Measurements from ENCODE around the gene SCOC.

SCOC gene

DNA sequence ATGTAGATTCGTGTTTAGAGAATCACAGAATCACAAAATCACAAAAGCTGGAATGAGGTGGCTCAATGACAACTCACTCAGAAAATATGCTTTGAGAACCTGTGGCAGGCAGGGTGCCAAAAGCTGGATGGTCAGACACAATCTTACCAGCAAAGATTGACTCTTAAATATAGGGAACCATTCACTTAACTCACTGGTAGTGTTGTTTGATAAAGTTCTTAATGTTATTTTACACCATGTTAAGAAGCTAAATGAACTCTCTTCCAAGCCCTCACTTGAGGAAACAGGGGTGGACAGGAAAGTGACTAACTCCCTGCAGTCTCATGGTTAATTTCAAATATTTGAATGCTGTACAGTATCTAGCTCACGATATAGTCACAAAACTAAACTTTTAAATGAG is 5.7 kb upstream of the SCOC start:
- Histone ChIP-seq H3K9me3 (ENCODE audit: control insufficient read depth, low read length) (no peaks in the 10 kb centered on the region), H3K79me2 (no peaks in the 10 kb centered on the region), H3K27me3 (ENCODE audit: control insufficient read depth, insufficient read depth, low read length) (no peaks in the 10 kb centered on the region), H3K9ac (no peak overlapping the region), H2AFZ (no peak overlapping the region), H3K36me3 (ENCODE audit: control insufficient read depth, insufficient read depth, low read length) (no peaks in the 10 kb centered on the region), H3K4me1 (no peaks in the 10 kb centered on the region), H3K4me3 (ENCODE audit: low read depth, low read length) (no peak overlapping the region), H3K4me2 (ENCODE audit: low read length) (no peak overlapping the region), H3K27ac (no peak overlapping the region)
- TF ChIP-seq, protein P1, sequence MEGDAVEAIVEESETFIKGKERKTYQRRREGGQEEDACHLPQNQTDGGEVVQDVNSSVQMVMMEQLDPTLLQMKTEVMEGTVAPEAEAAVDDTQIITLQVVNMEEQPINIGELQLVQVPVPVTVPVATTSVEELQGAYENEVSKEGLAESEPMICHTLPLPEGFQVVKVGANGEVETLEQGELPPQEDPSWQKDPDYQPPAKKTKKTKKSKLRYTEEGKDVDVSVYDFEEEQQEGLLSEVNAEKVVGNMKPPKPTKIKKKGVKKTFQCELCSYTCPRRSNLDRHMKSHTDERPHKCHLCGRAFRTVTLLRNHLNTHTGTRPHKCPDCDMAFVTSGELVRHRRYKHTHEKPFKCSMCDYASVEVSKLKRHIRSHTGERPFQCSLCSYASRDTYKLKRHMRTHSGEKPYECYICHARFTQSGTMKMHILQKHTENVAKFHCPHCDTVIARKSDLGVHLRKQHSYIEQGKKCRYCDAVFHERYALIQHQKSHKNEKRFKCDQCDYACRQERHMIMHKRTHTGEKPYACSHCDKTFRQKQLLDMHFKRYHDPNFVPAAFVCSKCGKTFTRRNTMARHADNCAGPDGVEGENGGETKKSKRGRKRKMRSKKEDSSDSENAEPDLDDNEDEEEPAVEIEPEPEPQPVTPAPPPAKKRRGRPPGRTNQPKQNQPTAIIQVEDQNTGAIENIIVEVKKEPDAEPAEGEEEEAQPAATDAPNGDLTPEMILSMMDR (IDR thresholded peaks at IDR 0.05) = no peak

DNA sequence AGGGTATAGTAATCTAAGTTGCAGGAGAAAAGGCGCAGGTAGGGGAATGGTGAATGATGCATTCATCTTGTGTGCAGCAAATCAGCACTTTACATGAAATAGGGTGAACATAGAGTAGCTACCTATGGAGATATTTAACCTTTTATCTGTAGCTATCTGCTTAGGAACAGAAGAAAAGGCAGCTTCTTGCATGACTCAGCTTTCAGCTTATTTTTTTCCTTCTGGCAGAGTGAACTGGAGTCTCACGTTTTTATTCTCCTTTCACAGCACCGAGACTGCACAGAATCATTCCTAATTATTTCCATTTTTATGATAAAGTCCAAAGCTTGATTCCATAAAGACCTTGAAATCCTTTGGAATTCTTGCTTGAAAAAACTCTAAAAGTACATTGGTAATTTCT is 4.8 kb upstream of the SCOC start:
- H3K36me3 ChIP-seq (ENCODE audit: control insufficient read depth, insufficient read depth, low read length) = no peaks in the 10 kb centered on the region
- no peak overlapping the region for H3K4me3 ChIP-seq (ENCODE audit: low read depth, low read length)
- H3K9ac ChIP-seq = no peak overlapping the region
- H2AFZ ChIP-seq = no peak overlapping the region
- TF ChIP-seq, protein P1 (IDR thresholded peaks at IDR 0.05) = no peak
- H3K4me2 ChIP-seq (ENCODE audit: low read length) = no peak overlapping the region
- H3K79me2 ChIP-seq = no peaks in the 10 kb centered on the region
- H3K4me1 ChIP-seq = no peaks in the 10 kb centered on the region
- H3K27ac ChIP-seq = no peak overlapping the region
- no peaks in the 10 kb centered on the region for H3K27me3 ChIP-seq (ENCODE audit: control insufficient read depth, insufficient read depth, low read length)
- H3K9me3 ChIP-seq (ENCODE audit: control insufficient read depth, low read length) = no peaks in the 10 kb centered on the region

DNA sequence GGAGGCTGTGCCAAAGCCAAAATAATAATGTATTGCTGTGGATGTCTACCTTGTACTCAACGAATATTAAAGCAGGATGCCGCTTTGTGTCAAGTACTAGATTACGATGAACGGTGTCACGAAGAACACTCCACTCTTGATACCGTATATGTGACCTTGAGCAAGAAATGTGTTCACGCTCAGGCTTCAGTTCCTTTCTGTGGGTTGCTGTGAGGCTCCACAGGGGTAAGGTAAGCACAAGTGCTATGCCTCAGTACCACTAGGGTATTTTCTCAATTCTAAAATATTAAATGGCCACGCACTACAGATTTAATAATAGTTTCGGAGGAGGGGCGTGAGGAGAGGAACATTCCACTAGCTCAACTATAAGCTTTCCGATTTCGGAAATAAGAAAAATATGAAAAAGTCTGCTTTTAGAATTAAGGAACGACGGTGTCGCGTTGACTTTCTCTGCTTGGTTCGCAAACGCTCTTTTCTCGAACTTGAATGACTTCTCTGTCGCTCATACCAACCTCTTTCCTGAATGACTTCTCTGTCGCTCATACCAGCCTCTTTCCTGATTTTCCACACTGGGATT is 607 bp upstream of the SCOC start:
- TF ChIP-seq, protein P1 (IDR thresholded peaks at IDR 0.05) = no peak
- H3K79me2 ChIP-seq = peaks cover 2% of the 10 kb centered on the region
- H3K27me3 ChIP-seq (ENCODE audit: control insufficient read depth, insufficient read depth, low read length) = no peaks in the 10 kb centered on the region
- no peaks in the 10 kb centered on the region for H3K9me3 ChIP-seq (ENCODE audit: control insufficient read depth, low read length)
- H3K36me3 ChIP-seq (ENCODE audit: control insufficient read depth, insufficient read depth, low read length) = no peaks in the 10 kb centered on the region
- peak overlapping the region; percentile 80 for H3K27ac ChIP-seq
- peak overlapping the region; percentile 79 for H2AFZ ChIP-seq
- H3K4me1 ChIP-seq = peaks cover 6% of the 10 kb centered on the region
- peak overlapping the region; percentile 79 for H3K4me2 ChIP-seq (ENCODE audit: low read length)
- no peak overlapping the region for H3K9ac ChIP-seq
- H3K4me3 ChIP-seq (ENCODE audit: low read depth, low read length) = peak overlapping the region; percentile 92

DNA sequence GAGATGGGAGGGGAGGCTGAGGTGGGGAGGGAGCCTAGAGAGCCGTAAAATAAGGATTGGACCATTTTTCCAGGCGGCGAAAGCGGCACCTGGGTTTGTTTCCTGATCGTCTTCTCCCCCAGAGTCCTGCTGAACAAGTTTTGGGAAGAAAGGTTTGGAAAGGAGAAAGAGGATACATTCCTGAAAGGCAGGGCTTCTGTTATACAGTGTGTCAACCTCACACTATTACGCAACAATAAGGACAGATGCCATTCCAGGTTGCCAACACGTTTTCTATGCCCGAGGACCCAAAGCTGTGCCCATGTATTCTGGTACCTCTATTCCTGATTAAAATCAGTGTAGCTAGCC is 658 bp downstream of the SCOC start:
- Histone ChIP-seq H3K9ac (peak overlapping the region; percentile 74), H2AFZ (peak overlapping the region; percentile 79), H3K4me2 (ENCODE audit: low read length) (peak overlapping the region; percentile 86), H3K79me2 (peaks cover 2% of the 10 kb centered on the region), H3K9me3 (ENCODE audit: control insufficient read depth, low read length) (no peaks in the 10 kb centered on the region), H3K27me3 (ENCODE audit: control insufficient read depth, insufficient read depth, low read length) (no peaks in the 10 kb centered on the region), H3K27ac (peak overlapping the region; percentile 84), H3K36me3 (ENCODE audit: control insufficient read depth, insufficient read depth, low read length) (no peaks in the 10 kb centered on the region), H3K4me1 (peaks cover 6% of the 10 kb centered on the region), H3K4me3 (ENCODE audit: low read depth, low read length) (peak overlapping the region; percentile 92)
- TF ChIP-seq, protein P1 (IDR thresholded peaks at IDR 0.05) = no peak

DNA sequence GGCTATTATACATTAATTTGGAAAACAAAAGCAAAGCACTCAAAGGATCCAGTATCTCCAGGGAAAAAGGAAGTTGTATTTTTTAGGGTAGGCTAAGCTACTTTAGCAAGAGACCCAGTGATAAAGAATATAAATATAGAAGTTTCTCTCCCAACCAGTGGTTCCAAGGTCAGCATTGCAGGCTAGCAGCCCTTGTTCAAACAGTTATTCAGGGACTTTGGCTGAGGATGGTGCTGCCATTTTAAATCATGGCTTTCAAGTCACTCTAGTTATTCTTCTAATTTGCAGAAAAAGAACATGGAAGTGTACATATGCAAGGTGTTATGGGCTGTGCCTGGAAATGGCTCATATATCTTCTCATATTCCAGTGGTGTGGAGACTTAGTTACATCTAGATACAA is 9.3 kb downstream of the SCOC start:
- Histone ChIP-seq H3K27me3 (ENCODE audit: control insufficient read depth, insufficient read depth, low read length) (no peaks in the 10 kb centered on the region), H2AFZ (no peak overlapping the region), H3K79me2 (no peaks in the 10 kb centered on the region), H3K4me3 (ENCODE audit: low read depth, low read length) (no peak overlapping the region), H3K4me1 (no peaks in the 10 kb centered on the region), H3K27ac (no peak overlapping the region), H3K36me3 (ENCODE audit: control insufficient read depth, insufficient read depth, low read length) (no peaks in the 10 kb centered on the region), H3K4me2 (ENCODE audit: low read length) (no peak overlapping the region), H3K9me3 (ENCODE audit: control insufficient read depth, low read length) (no peaks in the 10 kb centered on the region), H3K9ac (no peak overlapping the region)
- TF ChIP-seq, protein P1 (IDR thresholded peaks at IDR 0.05) = no peak

Data from parathyroid adenoma (tissue), 2 donors.